ENCODE results near the gene SLC25A26.

- TF ChIP-seq POLR2A (IDR thresholded peaks at IDR 0.05) (no peak), CTCF (IDR thresholded peaks at IDR 0.05) (no peak)
Observed at GRCh38 chr3:66322436-66322835, 101.6 kb downstream of the SLC25A26 start.
